Smooth muscle cell of the pulmonary artery (primary cell): ENCODE results near the gene ACAP2. TPM values are rescaled to one million over a fixed set of nuclear protein-coding genes. Genes with fewer than 3 reads are reported as not detected.

ENCODE experiments used
- total RNA-seq: library from RNA; depleted of rRNA; stranded (reverse); fragments of >200 nt; gene quantifications from 2 replicates; pipeline ENCODE4 v1.2.3, GENCODE V29; 2014

The ACAP2 gene
- 56.1 and 61.3 TPM in 2 replicates for total RNA-seq

GRCh38 chr3:195442573-195443390 lies at the start of gene ACAP2:
ACAP2 (minus strand) TSS chr3:195443020; CDS start chr3:195442847, 173 bp downstream.

GRCh38 chr3:195270817-195271409 lies 171.9 kb downstream of the ACAP2 start, which contains the start of gene XXYLT1:
XXYLT1 (minus strand) TSS chr3:195271159; CDS start chr3:195271058, 101 bp downstream.

Other genes with a start within 250 kb of the ACAP2 start
- gene XXYLT1, start 171.9 kb downstream of the ACAP2 start, total RNA-seq, result 24.0 and 31.8 TPM in 2 replicates
- 79.0 and 99.2 TPM in 2 replicates for gene PPP1R2, start 100.3 kb upstream of the ACAP2 start, total RNA-seq
- gene APOD, start 140.9 kb upstream of the ACAP2 start, total RNA-seq, result 0.23 and 0.52 TPM in 2 replicates